K562 (cell line): ENCODE measurements around the gene HUS1. TPM values are rescaled to one million over a fixed set of nuclear protein-coding genes. Genes with fewer than 3 reads are reported as not detected.

Experiments
- ATAC-seq: fragments of 200-7000 bp; cut with Tn5 transposase; 3 replicates; pipeline ENCODE4 v1.9.1; 2020; ENCODE audit warnings: moderate library complexity
- BruUV-seq: library from RNA; stranded (reverse); fragments of 400-500 nt; replicated peaks from 2 replicates; lab custom pipeline; 2021; lab: Mats Ljungman, UMichigan
- CTCF ChIA-PET: fragments of 300-600 bp; formaldehyde crosslinking; extraction: SDS; loops from one replicate; lab custom pipeline; 2021; ENCODE audit warnings: low intra/inter-chr PET ratio; lab: Yijun Ruan, JAX
- POLR2A ChIA-PET: fragments of 300-600, 350-650 bp; sonication (Branson Sonifier 250); formaldehyde crosslinking; extraction: SDS; loops from one replicate; lab custom pipeline; 2021; ENCODE audit warnings: antibody characterized with exemption, inconsistent platforms; lab: Yijun Ruan, JAX
- DNase-seq, 4 experiments: peaks; one replicate each; pipeline versions ENCODE4 v3.0.0 to v3.0.0-alpha.2; 2011 to 2018; ENCODE audit warnings: low spot score in 3 of 4, mixed read lengths in 3 of 4; ENCODE audit errors: extremely low read depth in 1 of 4
- FAIRE-seq: peaks from 2 replicates; lab custom pipeline; 2011; peaks lifted over from hg19 to GRCh38; lab: Jason Lieb, UNC
- H2AFZ ChIP-seq: 2 replicates; pipeline ENCODE4 v1.6.0; 2011; ENCODE audit warnings: low read depth, low read length, control low read depth, inconsistent platforms
- H3K27ac ChIP-seq: fragments of 200-600 bp; 3 replicates; pipeline ENCODE4 v1.8.0; 2011; ENCODE audit warnings: low read depth, mild to moderate bottlenecking, control low read depth, inconsistent platforms, low read length, moderate library complexity, mixed read lengths; ENCODE audit errors: extremely low read depth
- H3K27me3 ChIP-seq, 2 experiments: fragments of 300-600 bp in 1 of 2; 2 replicates in 1 of 2; 3 replicates in 1 of 2; pipeline versions ENCODE4 v1.6.0 to v1.8.0; 2011; ENCODE audit warnings: inconsistent platforms in 2 of 2, low read length in 2 of 2, mild to moderate bottlenecking in 1 of 2, mixed read lengths in 1 of 2, moderate library complexity in 1 of 2; ENCODE audit not compliant: control insufficient read depth in 2 of 2, insufficient read depth in 2 of 2
- H3K36me3 ChIP-seq: fragments of 300-600 bp; 3 replicates; pipeline ENCODE4 v1.8.0; 2011; ENCODE audit warnings: mild to moderate bottlenecking, low read length, inconsistent platforms; ENCODE audit not compliant: control insufficient read depth, insufficient read depth
- H3K4me1 ChIP-seq, 2 experiments: fragments of 200-600 bp in 1 of 2; replicated peaks in 1 of 2; 2 replicates in 1 of 2; 3 replicates in 1 of 2; pipeline versions ENCODE4 v1.5.1 to v1.8.0; 2011; ENCODE audit warnings: inconsistent platforms in 2 of 2, low read length in 2 of 2, mild to moderate bottlenecking in 1 of 2, mixed read lengths in 1 of 2, moderate library complexity in 1 of 2; ENCODE audit not compliant: control insufficient read depth in 2 of 2, insufficient read depth in 2 of 2
- H3K4me2 ChIP-seq: 2 replicates; pipeline ENCODE4 v1.6.1; 2011; ENCODE audit warnings: low read length, control low read depth, inconsistent platforms, mixed read lengths; ENCODE audit not compliant: insufficient read depth
- H3K4me3 ChIP-seq: fragments of 200-600 bp; sonication (generic), shearing (Covaris generic); 2 replicates; pipeline ENCODE4 v1.5.1; 2016; ENCODE audit warnings: control low read depth, inconsistent platforms
- H3K79me2 ChIP-seq: fragments of 200-600 bp; 3 replicates; pipeline ENCODE4 v1.8.0; 2011; ENCODE audit warnings: low read length, inconsistent platforms; ENCODE audit not compliant: control insufficient read depth, insufficient read depth
- H3K9ac ChIP-seq, 2 experiments: 2 replicates each; pipeline versions ENCODE4 v1.6.0 to v1.6.1; 2011; ENCODE audit warnings: low read depth in 2 of 2, low read length in 2 of 2, control low read depth in 1 of 2, inconsistent platforms in 1 of 2, mild to moderate bottlenecking in 1 of 2, mixed read lengths in 1 of 2; ENCODE audit not compliant: insufficient read depth in 1 of 2
- H3K9me1 ChIP-seq: one replicate; pipeline ENCODE4 v1.6.0; 2011; ENCODE audit warnings: inconsistent platforms, mild to moderate bottlenecking, low read length, moderate library complexity; ENCODE audit not compliant: control insufficient read depth, insufficient read depth
- H3K9me3 ChIP-seq: replicated peaks from 2 replicates; pipeline ENCODE4 v1.5.1; 2011; ENCODE audit warnings: low read depth, low read length, inconsistent platforms; ENCODE audit not compliant: control insufficient read depth, insufficient read depth
- H4K20me1 ChIP-seq: replicated peaks from 2 replicates; pipeline ENCODE4 v1.6.1; 2011; ENCODE audit warnings: low read length, inconsistent platforms, mixed read lengths; ENCODE audit not compliant: control insufficient read depth, insufficient read depth
- CC2D1A ChIP-seq: fragments of 450-650 bp; IDR thresholded peaks from 2 replicates; pipeline ENCODE4 v1.6.1; 2017; ENCODE audit warnings: mild to moderate bottlenecking
- ERF ChIP-seq: fragments of 450-650 bp; formaldehyde crosslinking; IDR thresholded peaks from 2 replicates; pipeline ENCODE4 v1.4.0; 2020; ENCODE audit warnings: mild to moderate bottlenecking, mixed read lengths
- L3MBTL2 ChIP-seq: fragments of 450-650 bp; IDR thresholded peaks from 2 replicates; pipeline ENCODE4 v1.6.1; 2016; ENCODE audit warnings: mild to moderate bottlenecking, moderate library complexity
- SNRNP70 ChIP-seq: fragments of 200-400 bp; formaldehyde crosslinking; optimal IDR thresholded peaks from 2 replicates; pipeline ENCODE3; 2017; ENCODE audit warnings: low read depth, low read length
- ZNF79 ChIP-seq: fragments of 250-450 bp; sonication (Bioruptor Pico); IDR thresholded peaks from 2 replicates; pipeline ENCODE4 v1.4.0; 2020; ENCODE audit warnings: low read depth, mild to moderate bottlenecking, moderate library complexity
- WGBS: fragments of 100-300 bp; shearing (Covaris generic); methylation state at CpG from one replicate; pipeline ENCODE4 v1.1.6; 2016; ENCODE audit warnings: low coverage, mixed read lengths; ENCODE audit not compliant: insufficient coverage; ENCODE audit errors: missing lambda C conversion rate; 5-methylcytosine and 5-hydroxymethylcytosine counted together
- in situ Hi-C: fragments of 300-500 bp; cut with MboI; formaldehyde crosslinking; loops from 4 replicates; pipeline ENCODE4 v1.15.0; 2018; ENCODE audit warnings: inconsistent platforms, mixed read lengths
- intact Hi-C: fragments of 100-400 bp; cut with micrococcal nuclease; formaldehyde crosslinking; loops from 2 replicates; pipeline ENCODE4 v1.14.2; 2022
- polyA plus RNA-seq, 8 experiments: library from polyadenylated mRNA; depleted of rRNA in 4 of 8; stranded (reverse) in 5 of 8; unstranded in 3 of 8; fragments of >200 nt; fragmentation: Nextera tagmentation in 2 of 8; fragmentation: Illumina TruSeq in 1 of 8; extraction: Ambion mirVana in 2 of 8; extraction: Trizol in 1 of 8; gene quantifications; 2 replicates each; pipeline versions ENCODE4 v1.2.1 to v1.2.3, GENCODE V29; 2011 to 2014; ENCODE audit warnings: inconsistent platforms in 1 of 8, missing spikeins in 1 of 8
- total RNA-seq, 7 experiments: library from RNA; depleted of rRNA in 6 of 7; stranded (reverse); fragments of >200 nt in 6 of 7; fragmentation: Illumina TruSeq in 2 of 7; extraction: Trizol in 2 of 7; gene quantifications; 2 replicates each; pipeline versions ENCODE4 v1.2.1 to v1.2.3, GENCODE V29; 2011 to 2021; ENCODE audit warnings: low replicate concordance in 1 of 7
- TF ChIP-seq, protein P1 (sequence below): fragments of 450-650 bp; formaldehyde crosslinking; IDR thresholded peaks from 2 replicates; pipeline ENCODE4 v1.4.0; 2020; ENCODE audit warnings: mild to moderate bottlenecking, moderate library complexity
- TF ChIP-seq, protein P2 (sequence below), 2 experiments: IDR thresholded peaks; 2 replicates each; pipeline ENCODE4 v1.6.1; 2011; ENCODE audit warnings: borderline replicate concordance in 1 of 2, control low read depth in 1 of 2, low read depth in 1 of 2, low read length in 1 of 2, mild to moderate bottlenecking in 1 of 2, mixed read lengths in 1 of 2, moderate library complexity in 1 of 2; ENCODE audit not compliant: insufficient read depth in 1 of 2, insufficient read length in 1 of 2, poor library complexity in 1 of 2, severe bottlenecking in 1 of 2; ENCODE audit errors: extremely low read depth in 1 of 2
- TF ChIP-seq, protein P3 (sequence below), 2 experiments: fragments of 450-650 bp; formaldehyde crosslinking in 1 of 2; IDR thresholded peaks; 2 replicates each; pipeline versions ENCODE4 v1.4.0 to v1.6.1; 2014 to 2020; ENCODE audit warnings: mild to moderate bottlenecking in 2 of 2, borderline replicate concordance in 1 of 2, low read depth in 1 of 2

HUS1 gene
- total and polyA plus RNA-seq, 9 of the 15 experiments (the other 6 are each of a cell fraction or from before 2014, with no cell fraction given), result 11.5 to 27.0 (median 16.5) TPM

DNA sequence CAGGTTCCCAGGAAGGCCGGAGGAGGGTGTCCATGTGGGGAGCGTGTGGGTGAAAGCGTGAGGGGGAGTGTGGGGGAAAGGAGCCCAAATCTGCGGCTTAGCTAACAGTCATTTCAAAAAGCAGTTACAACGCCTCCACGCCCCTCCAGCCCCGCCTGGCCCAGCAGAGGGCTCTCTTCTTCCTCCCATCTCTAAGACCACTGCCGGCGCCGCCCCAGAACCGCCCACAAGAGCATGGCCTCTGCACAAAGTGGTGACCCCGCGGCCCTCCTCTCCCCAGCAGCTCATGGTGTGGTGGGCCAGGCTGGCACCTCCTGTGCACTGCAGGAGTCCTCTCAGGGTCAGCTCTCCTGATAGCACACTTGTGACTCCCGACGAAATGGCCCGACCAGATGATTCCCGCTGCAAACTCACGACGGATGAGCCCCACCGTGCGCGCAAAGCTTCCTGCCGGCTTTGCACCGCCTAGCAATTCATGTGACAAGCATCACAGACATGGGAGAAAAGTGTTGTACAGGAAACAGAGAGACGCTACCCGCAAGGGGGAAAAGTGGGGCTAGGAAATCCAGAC is 12.4 kb upstream of the HUS1 start:
- WGBS, result 33% methylated on average over 19 of the region's 26 CpGs
- BruUV-seq, result no TSS peak
- Histone ChIP-seq H3K27me3 (no peaks in the 10 kb centered on the region), H3K9ac (peak overlapping the region in 1 of 2 experiments; percentile 83; a peak in 2 of 4 replicates), H3K27ac (no peak overlapping the region; the same call in 2 of the 3 replicates), H3K79me2 (no peaks in the 10 kb centered on the region), H3K4me3 (no peak overlapping the region), H2AFZ (peak overlapping the region; percentile 94), H3K9me1 (no peaks in the 10 kb centered on the region), H3K36me3 (no peaks in the 10 kb centered on the region), H3K4me2 (peak overlapping the region; percentile 34), H3K4me1 (peaks cover 0 to 8% of the 10 kb centered on the region in 2 experiments; a peak in 2 of 5 replicates), H4K20me1 (no peaks in the 10 kb centered on the region; the same call in 1 of the 2 replicates), H3K9me3 (no peaks in the 10 kb centered on the region)
- POLR2A ChIA-PET, result interaction anchor here (0.6 kb wide), 1 partner anchor 20 kb away, joined by 3 read pairs; no protein-coding TSS in a partner anchor
- in situ Hi-C loops (no loop called here), intact Hi-C loops (loop anchor here (1.0 kb wide), 1 partner anchor 118 kb away; no protein-coding TSS in a partner anchor)
- DNase-seq (peak; percentile 33 to 74 (median 53)), ATAC-seq (peak; percentile 100), FAIRE-seq (no peak)
- CTCF ChIA-PET, result interaction anchor here (0.6 to 1.4 kb wide), 5 partner anchors 100 to 119 kb away, joined by 3 to 6 read pairs (median 3); no protein-coding TSS in a partner anchor
- TF ChIP-seq, protein P1, sequence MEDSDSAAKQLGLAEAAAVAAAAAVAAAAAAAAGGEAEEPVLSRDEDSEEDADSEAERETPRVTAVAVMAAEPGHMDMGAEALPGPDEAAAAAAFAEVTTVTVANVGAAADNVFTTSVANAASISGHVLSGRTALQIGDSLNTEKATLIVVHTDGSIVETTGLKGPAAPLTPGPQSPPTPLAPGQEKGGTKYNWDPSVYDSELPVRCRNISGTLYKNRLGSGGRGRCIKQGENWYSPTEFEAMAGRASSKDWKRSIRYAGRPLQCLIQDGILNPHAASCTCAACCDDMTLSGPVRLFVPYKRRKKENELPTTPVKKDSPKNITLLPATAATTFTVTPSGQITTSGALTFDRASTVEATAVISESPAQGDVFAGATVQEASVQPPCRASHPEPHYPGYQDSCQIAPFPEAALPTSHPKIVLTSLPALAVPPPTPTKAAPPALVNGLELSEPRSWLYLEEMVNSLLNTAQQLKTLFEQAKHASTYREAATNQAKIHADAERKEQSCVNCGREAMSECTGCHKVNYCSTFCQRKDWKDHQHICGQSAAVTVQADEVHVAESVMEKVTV (CRISPR knock-in tag), result peak; percentile 39; the same call in 1 of the 2 replicates
- no peak for TF ChIP-seq ZNF79 (CRISPR knock-in tag)
- TF ChIP-seq L3MBTL2, result 0 out of 2 replicates have a peak, but pooled peaks have one; percentile 13
- TF ChIP-seq CC2D1A, result peak; percentile 69; the same call in 1 of the 2 replicates
- TF ChIP-seq, protein P2, sequence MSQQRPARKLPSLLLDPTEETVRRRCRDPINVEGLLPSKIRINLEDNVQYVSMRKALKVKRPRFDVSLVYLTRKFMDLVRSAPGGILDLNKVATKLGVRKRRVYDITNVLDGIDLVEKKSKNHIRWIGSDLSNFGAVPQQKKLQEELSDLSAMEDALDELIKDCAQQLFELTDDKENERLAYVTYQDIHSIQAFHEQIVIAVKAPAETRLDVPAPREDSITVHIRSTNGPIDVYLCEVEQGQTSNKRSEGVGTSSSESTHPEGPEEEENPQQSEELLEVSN (IDR thresholded peaks at IDR 0.05; ENCODE audit: borderline replicate concordance in 1 of 2, extremely low read depth in 1 of 2, insufficient read depth in 1 of 2, insufficient read length in 1 of 2, low read depth in 1 of 2, low read length in 1 of 2, poor library complexity in 1 of 2, severe bottlenecking in 1 of 2), result peak in 1 of 2 experiments; percentile 41
- TF ChIP-seq SNRNP70, result no peak
- TF ChIP-seq ERF (CRISPR knock-in tag), result no peak
- TF ChIP-seq, protein P3, sequence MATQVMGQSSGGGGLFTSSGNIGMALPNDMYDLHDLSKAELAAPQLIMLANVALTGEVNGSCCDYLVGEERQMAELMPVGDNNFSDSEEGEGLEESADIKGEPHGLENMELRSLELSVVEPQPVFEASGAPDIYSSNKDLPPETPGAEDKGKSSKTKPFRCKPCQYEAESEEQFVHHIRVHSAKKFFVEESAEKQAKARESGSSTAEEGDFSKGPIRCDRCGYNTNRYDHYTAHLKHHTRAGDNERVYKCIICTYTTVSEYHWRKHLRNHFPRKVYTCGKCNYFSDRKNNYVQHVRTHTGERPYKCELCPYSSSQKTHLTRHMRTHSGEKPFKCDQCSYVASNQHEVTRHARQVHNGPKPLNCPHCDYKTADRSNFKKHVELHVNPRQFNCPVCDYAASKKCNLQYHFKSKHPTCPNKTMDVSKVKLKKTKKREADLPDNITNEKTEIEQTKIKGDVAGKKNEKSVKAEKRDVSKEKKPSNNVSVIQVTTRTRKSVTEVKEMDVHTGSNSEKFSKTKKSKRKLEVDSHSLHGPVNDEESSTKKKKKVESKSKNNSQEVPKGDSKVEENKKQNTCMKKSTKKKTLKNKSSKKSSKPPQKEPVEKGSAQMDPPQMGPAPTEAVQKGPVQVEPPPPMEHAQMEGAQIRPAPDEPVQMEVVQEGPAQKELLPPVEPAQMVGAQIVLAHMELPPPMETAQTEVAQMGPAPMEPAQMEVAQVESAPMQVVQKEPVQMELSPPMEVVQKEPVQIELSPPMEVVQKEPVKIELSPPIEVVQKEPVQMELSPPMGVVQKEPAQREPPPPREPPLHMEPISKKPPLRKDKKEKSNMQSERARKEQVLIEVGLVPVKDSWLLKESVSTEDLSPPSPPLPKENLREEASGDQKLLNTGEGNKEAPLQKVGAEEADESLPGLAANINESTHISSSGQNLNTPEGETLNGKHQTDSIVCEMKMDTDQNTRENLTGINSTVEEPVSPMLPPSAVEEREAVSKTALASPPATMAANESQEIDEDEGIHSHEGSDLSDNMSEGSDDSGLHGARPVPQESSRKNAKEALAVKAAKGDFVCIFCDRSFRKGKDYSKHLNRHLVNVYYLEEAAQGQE (IDR thresholded peaks at IDR 0.05; ENCODE audit: borderline replicate concordance), result peak; percentile 68; the same call in 1 of the 2 replicates
- TF ChIP-seq, protein P3 (CRISPR knock-in tag; IDR thresholded peaks at IDR 0.05; ENCODE audit: low read depth), result no peak
